Muscle layer of colon (tissue), 2 donors: ENCODE measurements around the gene KLLN.
A peak's percentile ranks its signal among the peaks of the same experiment; 100 is the strongest.
"Not testable (repeated sequence)": the region's sequence is repeated elsewhere in the genome, so short reads cannot be mapped to it uniquely, and the experiment has no call there.

Experiments
- H3K27ac ChIP-seq: one replicate; pipeline ENCODE4 v1.7.0; 2013; ENCODE audit warnings: low read depth, mild to moderate bottlenecking, low read length, moderate library complexity
- H3K27me3 ChIP-seq, 2 donors: one replicate each; pipeline ENCODE4 v1.7.0; 2013; ENCODE audit warnings: low read length in 2 of 2, mild to moderate bottlenecking in 2 of 2; ENCODE audit not compliant: insufficient read depth in 2 of 2, control insufficient read depth in 1 of 2
- H3K36me3 ChIP-seq: one replicate; pipeline ENCODE4 v1.7.0; 2013; ENCODE audit warnings: mild to moderate bottlenecking, low read length; ENCODE audit not compliant: insufficient read depth
- H3K4me1 ChIP-seq: one replicate; pipeline ENCODE4 v1.7.0; 2013; ENCODE audit warnings: mild to moderate bottlenecking, low read length; ENCODE audit not compliant: insufficient read depth
- H3K4me3 ChIP-seq, 2 donors: one replicate each; pipeline ENCODE4 v1.7.0; 2013; ENCODE audit warnings: low read length in 2 of 2, low read depth in 1 of 2, mild to moderate bottlenecking in 1 of 2, moderate library complexity in 1 of 2
- H3K9ac ChIP-seq: one replicate; pipeline ENCODE4 v1.7.0; 2013; ENCODE audit warnings: low read length
- H3K9me3 ChIP-seq: one replicate; pipeline ENCODE4 v1.7.0; 2013; ENCODE audit warnings: mild to moderate bottlenecking, low read length
- donor health status: abdominal sarcoma.
- donor health status: Adenocarcinoma of cecum.

KLLN gene

GRCh38 chr10:87864496-87865059 lies 1.2 kb upstream of the KLLN start:
- H3K27me3 ChIP-seq = no peaks in the 10 kb centered on the region

GRCh38 chr10:87863951-87864495 lies 690 bp upstream of the KLLN start:
- Histone ChIP-seq H3K27ac (peak overlapping the region; percentile 93), H3K4me1 (peaks cover 12% of the 10 kb centered on the region), H3K4me3 (peak overlapping the region; percentile 92 to 96), H3K9ac (peak overlapping the region; percentile 62)
- not testable (repeated sequence) for H3K36me3 ChIP-seq, H3K27me3 ChIP-seq, H3K9me3 ChIP-seq

More at GRCh38 chr10:87864496-87865059, 1.2 kb upstream of the KLLN start:
- H3K36me3 ChIP-seq = no peaks in the 10 kb centered on the region
- peaks cover 16% of the 10 kb centered on the region for H3K4me1 ChIP-seq
- no peaks in the 10 kb centered on the region for H3K9me3 ChIP-seq
- H3K27ac ChIP-seq = peak overlapping the region; percentile 93
- peak overlapping the region; percentile 62 for H3K9ac ChIP-seq
- peak overlapping the region; percentile 76 to 92 for H3K4me3 ChIP-seq

GRCh38 chr10:87862679-87863052 lies 667 bp downstream of the KLLN start:
- peak overlapping the region; percentile 86 to 96 for H3K4me3 ChIP-seq
- H3K27me3 ChIP-seq = no peaks in the 10 kb centered on the region
- H3K4me1 ChIP-seq = no peaks in the 10 kb centered on the region
- H3K27ac ChIP-seq = peak overlapping the region; percentile 93
- no peaks in the 10 kb centered on the region for H3K36me3 ChIP-seq
- H3K9me3 ChIP-seq = no peaks in the 10 kb centered on the region
- H3K9ac ChIP-seq = peak overlapping the region; percentile 83

GRCh38 chr10:87861953-87862678 lies 1.2 kb downstream of the KLLN start:
- Histone ChIP-seq H3K27ac (peak overlapping the region; percentile 93), H3K4me3 (peak overlapping the region; percentile 86 to 96), H3K9me3 (no peaks in the 10 kb centered on the region), H3K27me3 (no peaks in the 10 kb centered on the region), H3K4me1 (no peaks in the 10 kb centered on the region), H3K36me3 (no peaks in the 10 kb centered on the region), H3K9ac (peak overlapping the region; percentile 83)

- Histone ChIP-seq H3K4me3 (peak overlapping the region; percentile 86 to 96), H3K9ac (peak overlapping the region; percentile 55), H3K27me3 (no peaks in the 10 kb centered on the region), H3K36me3 (no peaks in the 10 kb centered on the region), H3K9me3 (no peaks in the 10 kb centered on the region), H3K4me1 (no peaks in the 10 kb centered on the region), H3K27ac (peak overlapping the region; percentile 93)
Measured at GRCh38 chr10:87861566-87861952, 1.8 kb downstream of the KLLN start.

DNA sequence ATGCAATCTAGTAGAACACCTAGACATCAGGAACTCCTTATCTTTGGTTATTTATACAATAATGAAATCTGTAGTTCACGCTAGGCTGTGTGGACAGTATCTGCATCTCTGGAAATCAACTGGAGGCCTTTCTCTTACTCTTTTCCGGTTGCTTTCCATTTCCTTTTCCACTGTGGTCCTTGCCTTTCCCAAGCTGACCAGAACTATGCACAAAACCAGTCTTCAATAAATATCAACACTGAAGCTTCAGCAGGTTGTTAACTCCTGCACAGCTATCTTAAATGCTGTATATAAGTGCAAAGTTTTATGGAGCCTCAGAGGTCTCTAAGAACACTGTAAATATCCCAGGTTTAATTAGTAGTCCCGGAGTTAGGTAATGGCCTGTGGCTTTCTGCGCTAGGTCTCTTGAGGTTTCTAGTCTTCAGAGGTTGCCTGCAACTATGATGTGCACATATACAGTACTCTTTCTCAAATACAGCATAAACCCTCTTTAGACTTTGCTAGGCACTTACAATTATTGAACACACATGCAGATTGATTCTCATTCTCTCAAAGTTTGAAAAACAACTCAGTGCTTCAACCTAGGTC lies 2.4 kb downstream of the KLLN start:
- peak overlapping the region; percentile 55 for H3K9ac ChIP-seq
- no peaks in the 10 kb centered on the region for H3K9me3 ChIP-seq
- H3K27ac ChIP-seq = no peak overlapping the region
- H3K4me3 ChIP-seq = peak overlapping the region in 1 of 2 donors; percentile 96
- no peaks in the 10 kb centered on the region for H3K4me1 ChIP-seq
- H3K36me3 ChIP-seq = no peaks in the 10 kb centered on the region
- H3K27me3 ChIP-seq = no peaks in the 10 kb centered on the region

- Histone ChIP-seq H3K9ac (no peak overlapping the region), H3K27me3 (no peaks in the 10 kb centered on the region), H3K36me3 (no peaks in the 10 kb centered on the region), H3K9me3 (no peaks in the 10 kb centered on the region), H3K27ac (no peak overlapping the region), H3K4me3 (no peak overlapping the region), H3K4me1 (no peaks in the 10 kb centered on the region)
Measured at GRCh38 chr10:87860156-87860795, 3.1 kb downstream of the KLLN start.

DNA sequence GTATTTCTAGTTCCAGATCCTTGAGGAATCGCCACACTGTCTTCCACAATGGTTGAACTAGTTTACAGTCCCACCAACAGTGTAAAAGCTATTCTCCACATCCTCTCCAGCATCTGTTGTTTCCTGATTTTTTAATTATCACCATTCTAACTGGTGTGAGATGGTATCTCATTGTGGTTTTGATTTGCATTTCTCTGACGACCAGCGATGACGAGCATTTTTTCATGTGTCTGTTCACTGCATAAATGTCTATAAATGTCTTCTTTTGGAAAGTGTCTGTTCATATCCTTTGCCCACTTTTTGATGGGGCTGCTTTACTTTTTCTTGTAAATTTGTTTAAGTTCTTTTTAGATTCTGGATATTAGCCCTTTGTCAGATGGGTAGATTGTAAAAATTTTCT lies 7.7 kb downstream of the KLLN start:
- not testable (repeated sequence) for H3K4me3 ChIP-seq, H3K36me3 ChIP-seq, H3K27me3 ChIP-seq, H3K4me1 ChIP-seq, H3K9ac ChIP-seq, H3K27ac ChIP-seq, H3K9me3 ChIP-seq

DNA sequence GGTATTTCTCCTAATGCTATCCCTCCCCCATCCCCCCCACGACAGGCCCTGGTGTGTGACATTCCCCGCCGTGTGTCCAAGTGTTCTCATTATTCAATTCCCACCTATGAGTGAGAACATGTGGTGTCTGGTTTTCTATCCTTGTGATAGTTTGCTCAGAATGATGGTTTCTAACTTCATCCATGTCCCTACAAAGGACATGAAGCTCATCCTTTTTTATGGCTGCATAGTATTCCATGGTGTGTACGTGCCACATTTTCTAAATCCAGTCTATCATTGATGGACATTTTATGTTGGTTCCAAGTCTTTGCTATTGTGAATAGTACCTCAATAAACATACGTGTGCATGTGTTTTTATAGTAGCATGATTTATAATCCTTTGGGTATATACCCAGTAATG lies 8.1 kb downstream of the KLLN start:
- H3K27ac ChIP-seq, H3K9ac ChIP-seq, H3K9me3 ChIP-seq, H3K27me3 ChIP-seq, H3K4me3 ChIP-seq, H3K4me1 ChIP-seq, H3K36me3 ChIP-seq: not testable (repeated sequence)

- H3K9me3 ChIP-seq = no peaks in the 10 kb centered on the region
- H3K27me3 ChIP-seq = no peaks in the 10 kb centered on the region
- H3K27ac ChIP-seq = no peak overlapping the region
- no peak overlapping the region for H3K4me3 ChIP-seq
- peaks cover 5% of the 10 kb centered on the region for H3K4me1 ChIP-seq
- H3K36me3 ChIP-seq = no peaks in the 10 kb centered on the region
- no peak overlapping the region for H3K9ac ChIP-seq
Measured at GRCh38 chr10:87852089-87852488, 11.2 kb downstream of the KLLN start.

DNA sequence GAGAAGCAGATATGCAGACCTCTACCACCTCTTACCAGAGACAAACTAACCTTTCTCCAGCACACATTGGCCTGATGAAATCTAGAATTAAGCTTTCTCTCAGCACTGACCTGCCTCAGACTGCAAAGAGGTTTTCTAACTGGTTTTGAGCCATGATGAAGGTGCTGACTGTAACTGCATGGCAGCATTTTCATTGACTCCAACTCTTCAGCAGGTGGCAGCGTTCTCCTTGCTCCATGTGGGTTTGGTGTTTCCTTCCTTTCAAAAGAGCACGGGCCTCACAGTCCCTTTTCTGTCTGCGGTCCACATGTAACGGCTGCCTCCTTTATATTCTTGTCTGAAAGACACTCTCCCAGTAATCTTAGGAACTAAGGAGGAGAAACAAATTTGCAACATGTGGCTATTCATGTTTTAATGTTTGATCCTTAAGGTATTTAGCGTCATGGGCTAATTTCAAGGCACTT lies 12.6 kb downstream of the KLLN start:
- Histone ChIP-seq H3K9me3 (no peaks in the 10 kb centered on the region), H3K27ac (no peak overlapping the region), H3K27me3 (no peaks in the 10 kb centered on the region), H3K4me1 (peaks cover 5% of the 10 kb centered on the region), H3K36me3 (no peaks in the 10 kb centered on the region), H3K4me3 (no peak overlapping the region), H3K9ac (no peak overlapping the region)
